SK-N-MC (cell line): ENCODE results near the gene TPD52L2.

Source experiments
- EZH2 ChIP-seq: fragments of 200-600 bp; sonication (generic); IDR thresholded peaks from one replicate; pipeline ENCODE4 v1.6.1; 2017; ENCODE audit warnings: antibody characterized with exemption
- FOXP2 ChIP-seq: optimal IDR thresholded peaks from 2 replicates; pipeline ENCODE3; 2011; ENCODE audit warnings: mild to moderate bottlenecking, moderate library complexity; ENCODE audit not compliant: insufficient read depth; ENCODE audit errors: extremely low read length, control extremely low read depth
- POLR2AphosphoS5 ChIP-seq: IDR thresholded peaks from 2 replicates; pipeline ENCODE4 v1.6.1; 2012; ENCODE audit warnings: mild to moderate bottlenecking, low read depth, low read length, borderline replicate concordance

DNA sequence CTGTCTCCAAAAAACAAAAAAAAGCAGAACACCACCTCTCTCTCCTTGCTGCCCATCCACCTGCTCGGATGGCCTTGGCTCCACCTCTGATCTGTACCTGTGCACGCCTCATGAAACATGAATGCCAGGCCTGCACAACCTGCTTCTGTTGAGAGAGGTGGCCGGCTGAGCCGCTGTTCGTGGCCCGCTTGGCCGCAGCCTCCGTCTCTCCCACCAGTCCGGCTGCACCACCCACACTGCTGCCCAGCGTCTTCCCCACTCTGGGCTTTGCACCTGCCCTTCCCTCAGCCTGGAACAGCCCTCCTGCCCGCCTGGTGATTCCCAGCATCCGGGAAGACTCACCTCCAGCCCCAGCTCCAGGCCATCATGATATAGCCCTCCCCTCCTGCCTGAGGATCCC is 21.8 kb upstream of the TPD52L2 start:
- TF ChIP-seq EZH2 = no peak
- TF ChIP-seq POLR2AphosphoS5 = no peak
- TF ChIP-seq FOXP2 = no peak
